Lower leg skin (tissue), 3 donors: ENCODE measurements around the gene GNAS.

ENCODE experiments used
- POLR2A ChIP-seq, 2 donors: fragments of 450-650 bp; IDR thresholded peaks; one replicate each; pipeline ENCODE4 v1.6.1; 2016 to 2017; ENCODE audit warnings: antibody characterized with exemption in 2 of 2, mild to moderate bottlenecking in 1 of 2, moderate library complexity in 1 of 2
- TF ChIP-seq, protein P1 (sequence below), 3 donors: fragments of 450-650 bp; IDR thresholded peaks; one replicate each; pipeline ENCODE4 v1.5.1; 2016; ENCODE audit warnings: antibody characterized with exemption in 3 of 3, mild to moderate bottlenecking in 3 of 3, moderate library complexity in 2 of 3

- TF ChIP-seq POLR2A (IDR thresholded peaks at IDR 0.05): no peak
- TF ChIP-seq, protein P1, sequence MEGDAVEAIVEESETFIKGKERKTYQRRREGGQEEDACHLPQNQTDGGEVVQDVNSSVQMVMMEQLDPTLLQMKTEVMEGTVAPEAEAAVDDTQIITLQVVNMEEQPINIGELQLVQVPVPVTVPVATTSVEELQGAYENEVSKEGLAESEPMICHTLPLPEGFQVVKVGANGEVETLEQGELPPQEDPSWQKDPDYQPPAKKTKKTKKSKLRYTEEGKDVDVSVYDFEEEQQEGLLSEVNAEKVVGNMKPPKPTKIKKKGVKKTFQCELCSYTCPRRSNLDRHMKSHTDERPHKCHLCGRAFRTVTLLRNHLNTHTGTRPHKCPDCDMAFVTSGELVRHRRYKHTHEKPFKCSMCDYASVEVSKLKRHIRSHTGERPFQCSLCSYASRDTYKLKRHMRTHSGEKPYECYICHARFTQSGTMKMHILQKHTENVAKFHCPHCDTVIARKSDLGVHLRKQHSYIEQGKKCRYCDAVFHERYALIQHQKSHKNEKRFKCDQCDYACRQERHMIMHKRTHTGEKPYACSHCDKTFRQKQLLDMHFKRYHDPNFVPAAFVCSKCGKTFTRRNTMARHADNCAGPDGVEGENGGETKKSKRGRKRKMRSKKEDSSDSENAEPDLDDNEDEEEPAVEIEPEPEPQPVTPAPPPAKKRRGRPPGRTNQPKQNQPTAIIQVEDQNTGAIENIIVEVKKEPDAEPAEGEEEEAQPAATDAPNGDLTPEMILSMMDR (IDR thresholded peaks at IDR 0.05): no peak
These were observed 74.4 kb downstream of the GNAS start for GRCh38 chr20:58926802-58927489.
